ENCODE data around the gene ETFRF1.
A peak's percentile ranks its signal among the peaks of the same experiment; 100 is the strongest.

ETFRF1 gene

DNA sequence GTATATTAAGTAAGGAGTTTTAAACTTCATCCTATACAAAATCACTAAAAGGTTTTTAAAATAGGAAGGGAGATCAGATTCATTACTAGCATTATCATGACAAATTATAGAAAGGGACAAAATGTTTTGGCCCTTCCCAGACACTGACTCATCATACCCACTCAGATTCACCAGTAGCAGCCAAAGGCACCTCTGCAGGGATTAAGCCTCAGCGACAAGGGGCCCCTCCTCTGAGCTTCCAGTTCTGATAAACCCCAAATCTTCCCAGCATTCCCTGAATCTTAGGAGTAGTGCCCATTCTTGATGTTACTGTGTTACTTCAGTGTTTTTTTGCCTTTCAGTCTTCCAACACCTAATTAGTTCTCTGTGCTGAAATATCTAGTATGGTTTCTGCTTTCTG is 41.2 kb downstream of the ETFRF1 start:
- no peak for DNase-seq

- DNase-seq: no peak
Observed at GRCh38 chr12:25236626-25237025, 41.6 kb downstream of the ETFRF1 start.

DNA sequence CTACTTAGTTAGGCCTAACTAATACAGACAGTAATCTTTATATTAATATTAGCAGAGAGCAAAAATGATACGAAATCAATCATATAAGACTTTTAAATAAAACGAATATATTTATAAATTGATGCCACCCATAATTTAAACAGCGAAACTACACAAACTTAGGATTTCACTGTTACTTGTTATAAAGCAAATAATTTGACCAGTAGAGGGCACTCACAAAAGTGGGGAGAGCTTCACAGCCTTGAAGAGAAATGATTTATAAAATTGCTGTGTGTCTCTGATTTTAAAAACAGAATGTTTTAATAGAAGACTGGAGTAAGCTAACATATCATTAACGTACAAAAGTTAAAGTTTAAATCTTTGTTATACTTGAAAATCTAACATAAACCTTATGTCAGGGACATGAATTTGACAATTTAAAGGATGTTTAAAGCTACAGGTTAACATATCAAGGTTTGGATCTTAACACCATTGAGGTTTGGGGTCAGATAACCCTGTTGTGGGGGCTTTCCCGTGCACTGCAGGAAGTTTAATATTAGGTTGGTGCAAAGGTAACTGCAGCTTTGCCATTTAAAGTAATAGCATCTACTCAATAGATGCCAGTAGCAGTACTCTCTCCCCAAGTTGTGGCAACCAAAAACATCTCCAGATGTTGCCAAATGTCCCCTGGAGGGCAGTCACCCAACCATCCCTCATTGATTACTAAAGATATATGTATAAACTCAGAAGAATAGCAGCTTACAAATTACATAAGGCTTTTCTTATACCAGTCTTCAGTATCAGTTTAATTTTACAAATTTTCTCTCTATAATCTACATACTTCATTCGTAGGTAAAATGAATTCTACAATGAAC is 46.4 kb downstream of the ETFRF1 start:
- DNase-seq: peak; percentile 63

DNA sequence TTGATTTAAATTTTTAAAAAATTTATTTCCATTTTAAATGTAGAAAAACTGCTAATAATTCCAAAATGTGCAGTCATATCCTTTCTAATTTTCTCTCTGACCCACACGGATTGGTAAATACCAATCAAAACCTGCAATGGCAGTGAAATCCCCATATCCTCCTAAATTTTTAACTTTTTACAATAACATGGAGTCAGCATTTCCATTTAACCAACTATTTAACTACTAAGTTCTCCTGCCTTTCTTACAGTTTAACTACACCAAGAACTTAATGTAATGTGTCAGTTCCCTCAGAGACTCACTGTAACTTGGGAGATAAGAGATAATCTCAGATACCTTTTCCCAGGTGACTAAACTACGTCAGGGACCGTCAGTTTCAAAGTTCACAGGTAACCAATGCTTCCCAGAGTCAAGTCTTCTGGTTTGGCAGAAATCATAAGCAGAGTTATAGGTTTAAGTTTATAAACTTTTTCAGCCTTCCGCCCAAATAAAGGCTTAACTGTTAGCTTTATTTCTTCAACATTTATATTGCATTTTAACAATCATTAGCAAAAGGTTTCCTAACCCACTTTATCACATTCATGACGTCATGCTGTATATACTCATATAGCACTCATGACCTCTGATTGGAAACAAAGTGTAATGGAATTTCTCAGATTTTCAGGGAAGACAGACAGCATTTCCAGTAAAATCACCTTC is 48.1 kb downstream of the ETFRF1 start:
- DNase-seq: no peak

- DNase-seq: no peak
Observed at GRCh38 chr12:25243680-25243990, 48.6 kb downstream of the ETFRF1 start.

DNA sequence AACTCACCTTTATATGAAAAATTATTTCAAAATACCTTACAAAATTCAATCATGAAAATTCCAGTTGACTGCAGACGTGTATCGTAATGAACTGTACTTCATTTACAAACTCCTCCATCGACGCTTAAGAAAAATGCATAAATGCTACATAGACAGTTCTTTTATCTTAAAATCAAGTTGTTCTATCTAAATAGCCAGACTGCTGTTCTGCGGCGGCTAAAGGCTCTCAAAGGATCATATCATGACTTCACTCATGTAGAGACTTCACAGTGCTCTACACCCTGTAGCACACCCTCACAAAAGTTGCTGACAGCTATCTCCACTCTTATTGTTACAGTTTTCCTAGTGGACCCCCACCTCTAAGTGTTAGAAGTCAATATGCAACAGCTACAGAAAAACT is 50.5 kb downstream of the ETFRF1 start:
- no peak for DNase-seq

DNA sequence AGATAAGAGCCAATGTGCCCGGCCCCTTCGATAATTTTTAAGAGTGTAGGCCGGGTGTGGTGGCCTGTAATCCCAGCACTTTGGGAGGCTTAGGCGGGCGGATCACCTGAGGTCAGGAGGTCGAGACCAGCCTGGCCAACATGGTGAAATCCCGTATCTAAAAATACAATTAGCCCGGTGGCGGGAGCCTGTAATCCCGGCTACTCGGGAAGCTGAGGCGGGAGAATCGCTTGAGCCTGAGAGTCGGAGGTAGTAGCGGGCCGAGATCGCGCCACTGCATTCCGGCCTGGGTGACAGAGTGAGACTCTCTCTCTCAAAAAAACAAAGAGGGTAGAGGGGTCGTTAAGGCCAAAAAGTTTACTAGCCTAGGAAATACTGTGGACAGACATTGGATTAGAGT is 53.1 kb downstream of the ETFRF1 start:
- DNase-seq: no peak

- no peak for DNase-seq
Observed at GRCh38 chr12:25248732-25249131, 53.7 kb downstream of the ETFRF1 start.

- DNase-seq: no peak
Observed at GRCh38 chr12:25249931-25250738, 55.1 kb downstream of the ETFRF1 start.

DNA sequence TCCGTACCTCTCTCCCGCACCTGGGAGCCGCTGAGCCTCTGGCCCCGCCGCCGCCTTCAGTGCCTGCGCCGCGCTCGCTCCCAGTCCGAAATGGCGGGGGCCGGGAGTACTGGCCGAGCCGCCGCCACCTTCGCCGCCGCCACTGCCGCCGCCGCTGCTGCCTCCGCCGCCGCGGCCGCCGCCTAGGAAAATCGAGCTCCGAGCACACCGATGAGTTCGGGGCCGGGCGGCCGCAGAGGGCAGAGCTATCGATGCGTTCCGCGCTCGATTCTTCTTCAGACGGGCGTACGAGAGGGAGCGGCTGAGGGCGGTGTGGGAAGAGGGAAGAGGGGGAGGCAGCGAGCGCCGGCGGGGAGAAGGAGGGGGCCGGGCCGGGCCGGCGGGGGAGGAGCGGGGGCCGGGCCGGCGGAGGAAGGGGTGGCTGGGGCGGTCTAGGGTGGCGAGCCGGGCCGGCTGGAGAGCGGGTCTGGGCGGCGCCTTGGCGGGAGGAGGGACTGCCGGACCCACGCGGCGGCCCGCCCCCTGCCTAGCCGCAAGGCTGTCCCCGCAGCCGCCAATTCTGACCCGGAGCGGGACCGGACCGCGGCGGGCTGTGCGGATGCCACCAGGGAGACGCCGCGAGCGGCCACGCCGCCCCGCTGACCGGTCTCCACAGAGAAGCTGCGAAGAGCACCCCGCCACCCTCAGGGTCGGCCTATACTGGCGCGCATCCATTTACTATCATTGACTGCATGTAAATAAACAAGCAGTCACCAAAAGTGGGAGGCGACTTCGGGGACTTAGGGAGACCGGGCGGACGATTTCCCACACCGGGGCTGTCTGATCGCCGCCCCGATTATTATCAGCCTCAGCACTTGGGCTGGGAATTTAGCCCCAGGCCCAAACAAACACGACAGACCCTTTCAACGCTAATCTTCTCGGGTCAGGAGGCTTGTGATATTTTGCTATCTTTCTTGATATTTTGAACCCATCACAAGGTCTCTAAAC is 56.0 kb downstream of the ETFRF1 start, which contains the start of gene KRAS:
Gene KRAS (minus strand): TSS at position 186 of the 987 bp plus-strand sequence.
- DNase-seq: peak; percentile 91

DNA sequence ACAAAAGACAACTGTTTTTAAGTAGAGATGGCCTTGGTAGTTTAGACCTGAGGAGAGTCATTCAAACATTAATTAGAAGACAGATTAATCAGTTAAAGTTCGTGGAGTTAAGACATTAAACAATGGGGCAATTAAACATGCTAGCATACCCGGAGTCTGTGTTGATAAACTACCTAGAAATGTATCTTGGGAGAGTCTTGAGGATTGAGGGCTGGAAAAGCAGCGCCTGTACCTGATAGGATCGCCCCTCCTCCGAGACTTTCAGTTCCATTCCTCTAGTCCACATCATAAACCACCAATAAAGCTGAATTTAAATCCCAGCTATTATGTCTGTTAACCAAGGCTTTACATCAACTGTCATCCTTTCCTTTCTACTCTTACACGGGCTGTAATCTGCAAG is 56.7 kb downstream of the ETFRF1 start:
- no peak for DNase-seq

- no peak for DNase-seq
Observed at GRCh38 chr12:25252946-25253345, 57.9 kb downstream of the ETFRF1 start.

DNA sequence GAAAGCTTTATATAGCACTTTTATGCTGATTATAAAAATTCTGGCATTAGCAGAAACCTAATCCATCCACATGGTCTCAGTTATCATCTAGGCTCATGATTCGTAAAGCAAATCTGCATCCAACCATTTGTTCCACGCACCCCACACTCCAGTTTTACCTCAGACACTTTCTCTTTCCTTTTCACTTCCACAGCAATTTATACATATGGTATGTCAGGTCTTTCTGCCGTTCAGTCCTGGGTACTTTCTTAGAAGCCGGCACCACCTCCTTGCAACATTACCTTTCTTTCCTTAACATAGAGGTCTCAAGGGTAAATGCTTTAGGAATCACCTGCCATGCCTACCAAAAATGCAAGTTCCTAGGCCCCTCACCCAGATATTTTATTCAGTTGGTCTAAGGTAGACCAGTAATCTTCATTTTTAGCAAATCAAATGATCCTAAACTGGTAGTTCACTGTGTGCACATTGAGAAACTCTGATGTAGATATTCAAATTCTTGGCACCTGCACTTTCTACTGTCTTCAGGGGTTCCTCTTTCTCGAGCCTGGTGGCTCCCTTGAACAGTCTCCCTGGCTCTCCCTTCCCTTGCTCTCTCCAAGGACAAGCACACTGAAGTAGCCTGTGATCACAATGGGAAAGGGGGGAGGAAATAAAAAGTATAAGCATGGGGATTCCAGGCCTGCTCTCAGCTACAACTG is 58.5 kb downstream of the ETFRF1 start:
- no peak for DNase-seq

DNA sequence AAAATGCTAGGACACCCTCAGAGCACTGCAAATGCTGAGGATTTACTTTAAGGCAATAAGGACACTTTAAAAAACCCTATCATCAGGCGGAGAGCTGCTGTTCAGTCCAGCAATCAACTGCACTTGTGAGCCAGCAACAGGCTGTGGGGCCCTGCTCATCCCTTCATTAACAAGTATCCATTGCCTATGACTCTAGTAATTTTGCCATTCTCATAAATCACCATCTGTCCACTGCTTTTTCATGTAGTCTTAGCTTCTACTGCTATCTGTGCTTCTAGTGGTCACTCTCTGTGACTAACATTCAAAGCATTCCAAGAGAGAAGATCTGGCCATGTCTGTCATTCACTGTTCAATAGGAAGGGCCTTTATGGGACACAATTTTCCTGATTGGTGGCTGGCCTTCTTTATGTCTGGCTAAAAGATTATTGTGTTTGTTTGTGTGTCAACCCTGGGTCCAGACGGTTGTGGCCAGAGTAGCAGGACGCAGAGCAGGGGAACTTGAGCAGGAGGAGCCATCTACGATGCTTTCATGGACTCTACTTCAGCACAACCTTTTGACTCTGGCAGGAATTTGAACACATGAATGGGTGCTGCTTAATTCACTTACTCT is 59.3 kb downstream of the ETFRF1 start:
- DNase-seq: no peak
